K562 (cell line): ENCODE data around the gene VWDE. TPM values are rescaled to one million over a fixed set of nuclear protein-coding genes. Genes with fewer than 3 reads are reported as not detected.

Source experiments
- DMBX1 ChIP-seq: fragments of 250-450 bp; sonication (Bioruptor Pico); IDR thresholded peaks from 2 replicates; pipeline ENCODE4 v1.8.0; 2022; ENCODE audit warnings: inconsistent platforms, mild to moderate bottlenecking, moderate library complexity, borderline replicate concordance
- FOXM1 ChIP-seq, 2 experiments: fragments of 450-650 bp in 1 of 2; sonication (generic) in 1 of 2; formaldehyde crosslinking in 1 of 2; IDR thresholded peaks; 2 replicates each; pipeline versions ENCODE4 v1.6.1 to v1.9.0; 2017 to 2022; ENCODE audit warnings: low read depth in 2 of 2, mild to moderate bottlenecking in 2 of 2, missing genetic modification reagents in 1 of 2, moderate library complexity in 1 of 2
- HDAC8 ChIP-seq: fragments of 450-650 bp; IDR thresholded peaks from 2 replicates; pipeline ENCODE4 v1.6.1; 2016; ENCODE audit warnings: mild to moderate bottlenecking, missing genetic modification characterization, moderate library complexity, missing compliant biosample characterization
- MCM3 ChIP-seq: fragments of 450-650 bp; IDR thresholded peaks from 2 replicates; pipeline ENCODE4 v1.6.1; 2016
- MCM5 ChIP-seq: fragments of 450-650 bp; IDR thresholded peaks from 2 replicates; pipeline ENCODE4 v1.6.1; 2016; ENCODE audit warnings: low read depth
- NR1H2 ChIP-seq: sonication (generic); formaldehyde crosslinking; IDR thresholded peaks from 2 replicates; pipeline ENCODE4 v1.4.0; 2020; ENCODE audit warnings: mild to moderate bottlenecking, missing genetic modification reagents
- PML ChIP-seq: IDR thresholded peaks from 2 replicates; pipeline ENCODE4 v1.6.1; 2012; ENCODE audit warnings: low read length, inconsistent platforms
- SAFB2 ChIP-seq: fragments of 200-400 bp; formaldehyde crosslinking; IDR thresholded peaks from 2 replicates; pipeline ENCODE4 v1.6.1; 2018; ENCODE audit warnings: borderline replicate concordance, low read length, low read depth, moderate library complexity; ENCODE audit not compliant: severe bottlenecking
- SP1 ChIP-seq: sonication (generic); formaldehyde crosslinking; IDR thresholded peaks from 2 replicates; pipeline ENCODE4 v1.8.1; 2022; ENCODE audit warnings: mild to moderate bottlenecking, missing genetic modification reagents
- STAT5A ChIP-seq: IDR thresholded peaks from 2 replicates; pipeline ENCODE4 v1.6.1; 2012; ENCODE audit warnings: low read length, inconsistent platforms, borderline replicate concordance
- TAF1 ChIP-seq: IDR thresholded peaks from 2 replicates; pipeline ENCODE4 v1.6.1; 2011; ENCODE audit warnings: mild to moderate bottlenecking, low read length, moderate library complexity; ENCODE audit not compliant: insufficient read depth, control insufficient read depth, severe bottlenecking; ENCODE audit errors: extremely low read depth
- TRIM24 ChIP-seq, 2 experiments: fragments of 450-650 bp; IDR thresholded peaks; 2 replicates each; pipeline ENCODE4 v1.6.1; 2016
- XRCC5 ChIP-seq: fragments of 200-400 bp; formaldehyde crosslinking; IDR thresholded peaks from 2 replicates; pipeline ENCODE4 v1.6.1; 2017; ENCODE audit warnings: low read depth, mild to moderate bottlenecking, low read length
- ZBED1 ChIP-seq: IDR thresholded peaks from 2 replicates; pipeline ENCODE4 v1.6.1; 2014
- ZNF57 ChIP-seq: fragments of 450-650 bp; formaldehyde crosslinking; IDR thresholded peaks from 2 replicates; pipeline ENCODE4 v1.4.0; 2020; ENCODE audit warnings: mild to moderate bottlenecking, moderate library complexity
- polyA plus RNA-seq, 8 experiments: library from polyadenylated mRNA; depleted of rRNA in 4 of 8; stranded (reverse) in 5 of 8; unstranded in 3 of 8; fragments of >200 nt; fragmentation: Nextera tagmentation in 2 of 8; fragmentation: Illumina TruSeq in 1 of 8; extraction: Ambion mirVana in 2 of 8; extraction: Trizol in 1 of 8; gene quantifications; 2 replicates each; pipeline versions ENCODE4 v1.2.1 to v1.2.3, GENCODE V29; 2011 to 2014; ENCODE audit warnings: inconsistent platforms in 1 of 8, missing spikeins in 1 of 8
- total RNA-seq, 7 experiments: library from RNA; depleted of rRNA in 6 of 7; stranded (reverse); fragments of >200 nt in 6 of 7; fragmentation: Illumina TruSeq in 2 of 7; extraction: Trizol in 2 of 7; gene quantifications; 2 replicates each; pipeline versions ENCODE4 v1.2.1 to v1.2.3, GENCODE V29; 2011 to 2021; ENCODE audit warnings: low replicate concordance in 1 of 7
- TF ChIP-seq, protein P1 (sequence below): fragments of 250-450 bp; sonication (Bioruptor Pico); IDR thresholded peaks from 2 replicates; pipeline ENCODE4 v1.5.0; 2021; ENCODE audit warnings: mild to moderate bottlenecking, borderline replicate concordance
- TF ChIP-seq, protein P2 (sequence below): fragments of 250-450 bp; sonication (Bioruptor Pico); IDR thresholded peaks from 2 replicates; pipeline ENCODE4 v1.4.0; 2020
- TF ChIP-seq, protein P3 (sequence below): fragments of 450-650 bp; IDR thresholded peaks from 2 replicates; pipeline ENCODE4 v1.6.1; 2016
- TF ChIP-seq, protein P4 (sequence below): fragments of 450-650 bp; formaldehyde crosslinking; IDR thresholded peaks from 2 replicates; pipeline ENCODE4 v1.4.0; 2022; ENCODE audit warnings: missing genetic modification characterization
- TF ChIP-seq, protein P5 (sequence below): fragments of 200-800 bp; sonication (Bioruptor generic); IDR thresholded peaks from 2 replicates; pipeline ENCODE4 v1.6.1; 2017; ENCODE audit warnings: missing genetic modification characterization, missing compliant biosample characterization

The VWDE gene
- total and polyA plus RNA-seq, 9 of the 15 experiments (the other 6 are each of a cell fraction or from before 2014, with no cell fraction given): 40.6 to 162 (median 95.2) TPM

DNA sequence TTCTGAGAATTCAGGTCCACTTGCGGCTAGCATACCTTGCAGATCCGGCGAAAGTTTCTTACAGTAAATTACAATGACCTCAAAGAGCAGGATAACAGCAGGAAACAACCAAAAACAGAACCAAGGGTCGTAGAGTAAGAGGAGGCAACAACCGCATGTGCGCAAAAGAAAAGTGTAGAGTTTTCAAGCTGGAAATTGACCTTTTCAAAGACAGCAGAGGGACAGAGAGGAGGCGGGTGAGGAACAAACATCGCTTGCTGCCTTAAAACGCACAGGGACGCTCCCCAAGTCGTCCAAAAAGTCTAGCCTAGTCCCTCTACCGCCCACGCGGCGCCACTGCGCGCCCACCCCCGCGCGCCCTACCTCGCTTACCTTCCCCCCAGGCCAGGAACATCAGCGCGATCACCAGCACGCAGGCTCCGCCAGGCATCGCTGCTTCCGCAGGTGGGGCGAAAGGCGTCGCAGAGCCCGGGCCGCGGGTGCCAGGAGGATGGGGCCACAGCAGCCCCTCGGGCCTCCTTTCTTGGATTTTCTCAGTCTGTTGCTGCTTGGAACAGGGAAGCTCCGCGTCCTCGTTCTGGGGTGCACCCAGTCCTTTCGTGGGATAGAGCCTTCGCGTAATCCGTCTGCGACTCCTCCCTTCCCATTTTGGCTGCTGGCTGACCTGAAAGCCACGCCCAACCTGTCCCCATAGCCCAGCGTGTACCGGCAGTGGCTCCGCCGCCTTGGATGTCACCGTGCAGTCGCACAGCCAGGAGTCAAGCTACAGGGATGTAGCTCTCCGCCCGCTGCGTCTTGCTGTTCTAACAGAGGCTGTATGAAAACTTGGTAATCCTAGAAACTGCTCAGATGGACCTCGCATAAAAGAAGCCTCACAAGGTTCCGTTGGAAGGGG, at the start of gene VWDE (continued):
- TF ChIP-seq, protein P1, sequence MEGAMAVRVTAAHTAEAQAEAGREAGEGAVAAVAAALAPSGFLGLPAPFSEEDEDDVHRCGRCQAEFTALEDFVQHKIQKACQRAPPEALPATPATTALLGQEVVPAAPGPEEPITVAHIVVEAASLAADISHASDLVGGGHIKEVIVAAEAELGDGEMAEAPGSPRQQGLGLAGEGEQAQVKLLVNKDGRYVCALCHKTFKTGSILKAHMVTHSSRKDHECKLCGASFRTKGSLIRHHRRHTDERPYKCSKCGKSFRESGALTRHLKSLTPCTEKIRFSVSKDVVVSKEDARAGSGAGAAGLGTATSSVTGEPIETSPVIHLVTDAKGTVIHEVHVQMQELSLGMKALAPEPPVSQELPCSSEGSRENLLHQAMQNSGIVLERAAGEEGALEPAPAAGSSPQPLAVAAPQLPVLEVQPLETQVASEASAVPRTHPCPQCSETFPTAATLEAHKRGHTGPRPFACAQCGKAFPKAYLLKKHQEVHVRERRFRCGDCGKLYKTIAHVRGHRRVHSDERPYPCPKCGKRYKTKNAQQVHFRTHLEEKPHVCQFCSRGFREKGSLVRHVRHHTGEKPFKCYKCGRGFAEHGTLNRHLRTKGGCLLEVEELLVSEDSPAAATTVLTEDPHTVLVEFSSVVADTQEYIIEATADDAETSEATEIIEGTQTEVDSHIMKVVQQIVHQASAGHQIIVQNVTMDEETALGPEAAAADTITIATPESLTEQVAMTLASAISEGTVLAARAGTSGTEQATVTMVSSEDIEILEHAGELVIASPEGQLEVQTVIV (CRISPR knock-in tag): no peak
- TF ChIP-seq MCM3 (no peak), XRCC5 (peak; percentile 55; the same call in 1 of the 2 replicates), SAFB2 (no peak), TAF1 (peak; percentile 82), TRIM24 (IDR thresholded peaks at IDR 0.05) (peak; percentile 42 to 76; a peak in 3 of 4 replicates), MCM5 (no peak), NR1H2 (CRISPR knock-in tag) (peak; percentile 55; the same call in 1 of the 2 replicates), ZBED1 (0 out of 2 replicates have a peak, but pooled peaks have one; percentile 53), FOXM1 (IDR thresholded peaks at IDR 0.05; ENCODE audit: low read depth) (no peak), FOXM1 (CRISPR knock-in tag; IDR thresholded peaks at IDR 0.05; ENCODE audit: low read depth) (0 out of 2 replicates have a peak, but pooled peaks have one; percentile 9), PML (peak; percentile 61), DMBX1 (no peak; the same call in 1 of the 2 replicates), STAT5A (peak; percentile 6; the same call in 1 of the 2 replicates), ZNF57 (no peak), HDAC8 (tag) (no peak), SP1 (CRISPR knock-in tag) (peak; percentile 92)
- TF ChIP-seq, protein P2, sequence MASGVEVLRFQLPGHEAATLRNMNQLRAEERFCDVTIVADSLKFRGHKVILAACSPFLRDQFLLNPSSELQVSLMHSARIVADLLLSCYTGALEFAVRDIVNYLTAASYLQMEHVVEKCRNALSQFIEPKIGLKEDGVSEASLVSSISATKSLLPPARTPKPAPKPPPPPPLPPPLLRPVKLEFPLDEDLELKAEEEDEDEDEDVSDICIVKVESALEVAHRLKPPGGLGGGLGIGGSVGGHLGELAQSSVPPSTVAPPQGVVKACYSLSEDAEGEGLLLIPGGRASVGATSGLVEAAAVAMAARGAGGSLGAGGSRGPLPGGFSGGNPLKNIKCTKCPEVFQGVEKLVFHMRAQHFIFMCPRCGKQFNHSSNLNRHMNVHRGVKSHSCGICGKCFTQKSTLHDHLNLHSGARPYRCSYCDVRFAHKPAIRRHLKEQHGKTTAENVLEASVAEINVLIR (CRISPR knock-in tag): peak; percentile 67
- TF ChIP-seq, protein P3, sequence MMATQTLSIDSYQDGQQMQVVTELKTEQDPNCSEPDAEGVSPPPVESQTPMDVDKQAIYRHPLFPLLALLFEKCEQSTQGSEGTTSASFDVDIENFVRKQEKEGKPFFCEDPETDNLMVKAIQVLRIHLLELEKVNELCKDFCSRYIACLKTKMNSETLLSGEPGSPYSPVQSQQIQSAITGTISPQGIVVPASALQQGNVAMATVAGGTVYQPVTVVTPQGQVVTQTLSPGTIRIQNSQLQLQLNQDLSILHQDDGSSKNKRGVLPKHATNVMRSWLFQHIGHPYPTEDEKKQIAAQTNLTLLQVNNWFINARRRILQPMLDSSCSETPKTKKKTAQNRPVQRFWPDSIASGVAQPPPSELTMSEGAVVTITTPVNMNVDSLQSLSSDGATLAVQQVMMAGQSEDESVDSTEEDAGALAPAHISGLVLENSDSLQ: no peak
- TF ChIP-seq, protein P4, sequence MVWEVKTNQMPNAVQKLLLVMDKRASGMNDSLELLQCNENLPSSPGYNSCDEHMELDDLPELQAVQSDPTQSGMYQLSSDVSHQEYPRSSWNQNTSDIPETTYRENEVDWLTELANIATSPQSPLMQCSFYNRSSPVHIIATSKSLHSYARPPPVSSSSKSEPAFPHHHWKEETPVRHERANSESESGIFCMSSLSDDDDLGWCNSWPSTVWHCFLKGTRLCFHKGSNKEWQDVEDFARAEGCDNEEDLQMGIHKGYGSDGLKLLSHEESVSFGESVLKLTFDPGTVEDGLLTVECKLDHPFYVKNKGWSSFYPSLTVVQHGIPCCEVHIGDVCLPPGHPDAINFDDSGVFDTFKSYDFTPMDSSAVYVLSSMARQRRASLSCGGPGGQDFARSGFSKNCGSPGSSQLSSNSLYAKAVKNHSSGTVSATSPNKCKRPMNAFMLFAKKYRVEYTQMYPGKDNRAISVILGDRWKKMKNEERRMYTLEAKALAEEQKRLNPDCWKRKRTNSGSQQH (CRISPR knock-in tag): no peak
- TF ChIP-seq, protein P5, sequence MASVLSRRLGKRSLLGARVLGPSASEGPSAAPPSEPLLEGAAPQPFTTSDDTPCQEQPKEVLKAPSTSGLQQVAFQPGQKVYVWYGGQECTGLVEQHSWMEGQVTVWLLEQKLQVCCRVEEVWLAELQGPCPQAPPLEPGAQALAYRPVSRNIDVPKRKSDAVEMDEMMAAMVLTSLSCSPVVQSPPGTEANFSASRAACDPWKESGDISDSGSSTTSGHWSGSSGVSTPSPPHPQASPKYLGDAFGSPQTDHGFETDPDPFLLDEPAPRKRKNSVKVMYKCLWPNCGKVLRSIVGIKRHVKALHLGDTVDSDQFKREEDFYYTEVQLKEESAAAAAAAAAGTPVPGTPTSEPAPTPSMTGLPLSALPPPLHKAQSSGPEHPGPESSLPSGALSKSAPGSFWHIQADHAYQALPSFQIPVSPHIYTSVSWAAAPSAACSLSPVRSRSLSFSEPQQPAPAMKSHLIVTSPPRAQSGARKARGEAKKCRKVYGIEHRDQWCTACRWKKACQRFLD (CRISPR knock-in tag): peak; percentile 66; the same call in 1 of the 2 replicates
